Posterior vena cava (tissue), 2 donors: ENCODE data around the gene ZSCAN22. TPM values are rescaled to one million over a fixed set of nuclear protein-coding genes. Genes with fewer than 3 reads are reported as not detected.
A peak's percentile ranks its signal among the peaks of the same experiment; 100 is the strongest.
"Not testable (repeated sequence)": the region's sequence is repeated elsewhere in the genome, so short reads cannot be mapped to it uniquely, and the experiment has no call there.

Experiments
- DNase-seq: peaks from one replicate; pipeline ENCODE4 v3.0.0-alpha.2; 2020; ENCODE audit warnings: low spot score
- intact Hi-C, 2 donors: fragments of 100-400 bp; cut with DNase I; formaldehyde crosslinking; loops; one replicate each; pipeline versions ENCODE4 v1.14.1 to v1.14.2; 2022 to 2023
- total RNA-seq, 2 donors: library from RNA; stranded (reverse); fragmentation: NEBNext Ultra II Directional; extraction: Animal tissue kit (Norgen Biotek cat#: 25700); gene quantifications; one replicate each; pipeline ENCODE4 v1.2.1, GENCODE V29; 2021
- donor health status: DM: yes; HTN: yes; CAD: no.
- donor health status: DM: yes; HTN: yes; CAD: no.

Gene ZSCAN22
- total RNA-seq, 2 donors from 2014 or later = 2.5 to 2.6 TPM

DNA sequence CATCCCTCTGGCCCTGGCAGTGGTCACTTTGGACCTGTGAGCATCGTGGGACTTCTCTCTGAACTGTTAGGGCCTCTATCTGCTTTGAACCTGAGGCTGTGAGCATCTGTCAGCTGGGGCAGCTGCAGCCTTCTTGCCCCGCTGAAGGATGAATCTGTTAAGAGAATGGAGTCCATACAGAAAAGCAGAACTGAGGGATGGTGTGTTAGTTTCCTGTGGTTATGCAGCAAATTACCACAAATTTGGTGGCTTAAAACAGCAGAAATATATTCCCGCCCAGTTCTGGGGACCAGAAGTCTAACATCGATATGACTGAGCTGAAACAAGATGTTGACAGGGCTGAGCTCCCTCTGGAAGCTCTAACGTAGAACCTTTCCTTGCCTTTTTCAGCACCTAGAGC lies 37.4 kb downstream of the ZSCAN22 start:
- DNase-seq = no peak
- intact Hi-C loops = loop anchor here in 1 of 2 donors (10.0 kb wide), 1 partner anchor 1679 kb away; no protein-coding TSS in a partner anchor

DNA sequence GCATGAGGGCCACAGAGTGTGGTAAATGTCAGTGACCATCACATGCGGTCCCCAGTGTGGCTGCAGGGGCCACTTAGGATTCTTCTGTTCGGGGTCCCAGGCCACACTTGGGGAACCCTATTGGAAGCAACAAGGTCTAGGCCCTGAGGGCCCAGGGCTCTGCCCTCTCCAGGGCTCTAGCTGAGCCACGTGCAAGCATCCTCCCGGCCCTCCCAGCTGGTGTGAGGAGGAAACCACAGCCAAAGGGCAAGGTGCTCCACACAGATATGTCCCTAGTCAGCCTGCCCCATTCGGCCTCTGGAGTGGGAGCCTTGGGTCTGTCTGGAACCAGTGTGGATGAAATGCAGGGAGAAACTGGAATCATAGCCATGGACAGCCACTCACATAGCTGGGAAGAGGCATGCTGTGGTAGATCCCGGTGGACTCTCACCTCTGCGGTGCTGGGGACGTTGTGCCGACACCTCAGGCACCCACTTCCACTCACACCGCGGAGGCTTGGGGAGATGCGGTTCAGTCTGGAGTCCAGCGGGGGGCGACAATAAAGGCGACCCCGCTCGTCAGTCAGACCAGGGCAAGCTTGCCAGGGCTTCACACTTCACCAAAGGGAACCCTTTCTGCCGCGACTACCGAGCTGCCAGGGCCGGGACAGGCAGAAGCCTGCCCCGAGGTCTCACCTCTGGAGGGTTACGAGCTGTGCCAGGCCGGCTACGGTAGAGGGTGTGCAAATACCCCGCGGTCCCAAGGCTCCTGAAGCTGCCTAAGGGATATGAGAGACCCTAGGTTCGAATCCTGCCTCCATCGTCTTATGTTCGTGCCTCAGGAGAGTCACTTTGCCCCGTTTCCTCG lies 40.0 kb downstream of the ZSCAN22 start:
- intact Hi-C loops = loop anchor here in 1 of 2 donors (10.0 kb wide), 1 partner anchor 1682 kb away; no protein-coding TSS in a partner anchor
- DNase-seq = no peak

DNA sequence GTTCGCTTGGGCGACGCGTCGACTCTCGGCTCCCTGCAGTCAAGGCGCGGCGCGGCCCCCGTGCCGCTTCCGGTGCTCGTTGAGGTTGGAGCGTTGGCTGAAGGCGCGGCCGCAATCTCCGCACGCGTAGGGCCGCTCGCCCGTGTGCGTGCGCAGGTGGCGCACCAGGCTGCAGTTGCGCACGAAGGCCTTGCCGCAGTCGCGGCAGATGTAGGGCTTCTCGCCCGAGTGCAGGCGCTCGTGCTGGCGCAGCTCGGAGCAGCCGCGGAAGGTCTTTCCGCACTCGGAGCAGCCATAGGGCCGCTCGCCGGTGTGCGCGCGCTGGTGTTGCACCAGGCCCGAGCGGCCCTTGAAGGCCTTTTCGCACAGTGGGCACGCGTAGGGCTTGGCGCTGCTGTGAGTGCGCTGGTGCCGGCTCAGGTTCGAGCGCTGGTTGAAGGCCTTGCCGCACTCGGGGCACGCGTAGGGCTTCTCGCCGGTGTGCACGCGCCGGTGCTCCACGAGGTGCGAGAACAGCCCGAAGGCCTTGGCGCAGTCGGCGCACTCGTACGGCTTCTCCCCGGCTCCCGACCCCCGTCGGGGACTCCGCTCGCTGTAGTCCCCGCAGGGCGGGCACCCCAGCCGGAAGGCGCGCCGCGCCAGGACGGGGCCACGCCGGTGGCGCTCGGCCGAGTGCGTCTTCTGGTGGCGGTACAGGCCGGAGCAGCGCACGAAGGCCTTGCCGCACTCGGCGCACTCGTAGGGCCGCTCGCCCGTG lies 41.1 kb downstream of the ZSCAN22 start:
- intact Hi-C loops = loop anchor here in 1 of 2 donors (10.0 kb wide), 1 partner anchor 1683 kb away; no protein-coding TSS in a partner anchor
- no peak for DNase-seq

DNA sequence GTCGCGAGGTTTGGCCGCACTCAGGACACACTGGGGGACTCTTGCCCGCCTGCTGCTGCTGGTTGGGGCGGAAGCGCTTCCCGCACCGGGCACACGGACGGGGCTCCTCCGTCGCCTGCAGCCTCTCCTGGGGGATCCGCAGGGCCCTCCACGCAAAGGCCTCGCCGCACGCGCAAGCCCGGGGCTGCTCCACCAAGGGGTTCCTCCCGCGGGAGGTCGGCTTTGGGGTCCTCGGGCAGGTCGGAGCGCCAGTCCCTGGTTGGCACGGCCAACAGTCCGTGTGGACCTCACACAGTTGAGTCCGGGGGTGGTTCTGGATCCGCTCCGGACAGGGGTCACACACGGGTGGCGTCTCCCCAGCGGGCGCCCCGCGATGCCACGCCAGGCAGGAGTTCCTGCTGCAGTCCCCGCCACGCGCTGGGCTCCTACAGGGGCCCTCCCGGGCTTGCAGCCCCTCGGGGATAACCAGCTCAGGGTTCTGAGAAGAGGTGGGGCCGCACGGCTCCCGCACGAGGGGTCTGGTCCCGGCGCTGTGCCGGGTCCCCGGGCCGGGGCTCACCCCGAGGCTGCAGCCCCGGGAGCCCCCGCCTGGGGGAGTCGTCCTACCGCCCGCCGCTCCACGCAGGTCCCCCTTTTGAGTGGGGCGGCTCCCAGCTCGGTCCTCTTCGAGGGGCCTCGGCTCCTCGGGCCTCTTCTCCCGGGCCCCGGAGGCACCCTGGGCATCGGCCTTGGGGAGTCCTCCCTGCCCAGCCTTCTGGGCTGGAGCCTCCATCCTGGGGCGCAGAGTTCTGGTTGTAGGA lies 42.0 kb downstream of the ZSCAN22 start:
- intact Hi-C loops = loop anchor here in 1 of 2 donors (10.0 kb wide), 1 partner anchor 1684 kb away; no protein-coding TSS in a partner anchor
- no peak for DNase-seq

DNA sequence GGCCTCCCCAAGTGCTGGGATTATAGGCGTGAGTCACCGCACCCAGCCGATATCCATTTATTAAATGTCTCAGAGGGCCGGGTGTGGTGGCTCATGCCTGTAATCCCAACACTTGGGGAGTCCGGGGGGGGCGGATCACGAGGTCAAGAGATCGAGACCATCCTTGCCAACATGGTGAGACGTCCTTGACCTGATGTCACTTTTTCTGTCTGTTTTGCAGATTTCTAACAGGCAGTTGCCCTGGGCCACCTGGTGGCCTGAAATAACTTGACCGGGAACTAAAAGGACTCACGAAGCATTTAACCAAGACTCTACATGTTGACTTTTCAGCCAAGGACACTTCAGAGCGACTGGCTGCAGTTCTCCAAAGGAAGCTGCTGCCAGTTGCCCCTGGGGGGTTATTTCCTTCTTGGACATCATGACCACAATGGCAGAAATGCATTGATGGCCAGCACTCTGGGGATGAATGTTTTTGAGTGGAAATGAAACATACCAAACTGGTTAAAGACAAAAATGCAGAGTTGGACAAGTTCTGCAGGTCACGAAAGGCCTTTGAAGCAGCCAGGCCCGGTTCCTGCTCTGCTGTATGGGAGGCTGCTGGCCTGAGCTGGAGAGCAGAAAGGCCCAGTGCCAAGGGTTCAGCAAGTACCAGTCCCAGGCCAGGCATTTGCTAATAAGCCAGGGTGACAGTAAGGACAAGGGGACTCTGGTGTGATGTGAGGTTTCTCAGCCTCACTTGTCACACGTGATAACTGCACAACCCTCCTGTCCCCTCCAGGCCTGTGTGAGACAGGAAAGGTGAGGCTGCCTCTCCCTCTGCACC lies 45.7 kb downstream of the ZSCAN22 start:
- peak; percentile 47 for DNase-seq
- intact Hi-C loops = no loop called here

DNA sequence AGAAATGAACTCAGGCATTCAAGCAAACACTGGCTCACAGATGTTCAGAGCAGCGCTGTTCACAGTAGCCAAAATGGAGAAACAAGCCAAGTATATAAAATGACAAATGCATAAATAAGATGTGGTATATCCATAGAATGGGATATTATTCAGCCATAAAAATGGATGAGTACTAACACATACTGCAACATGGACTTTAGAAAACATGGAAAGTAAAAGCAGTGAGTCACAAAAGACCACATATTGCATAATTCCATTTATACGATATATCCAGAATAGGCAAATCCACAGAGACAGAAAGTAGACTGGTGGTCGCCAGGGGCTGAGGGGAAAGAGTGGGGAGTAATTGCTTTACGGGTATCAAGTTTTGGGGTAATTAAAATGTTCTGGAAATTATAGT lies 47.4 kb downstream of the ZSCAN22 start:
- DNase-seq = no peak
- intact Hi-C loops = no loop called here

DNA sequence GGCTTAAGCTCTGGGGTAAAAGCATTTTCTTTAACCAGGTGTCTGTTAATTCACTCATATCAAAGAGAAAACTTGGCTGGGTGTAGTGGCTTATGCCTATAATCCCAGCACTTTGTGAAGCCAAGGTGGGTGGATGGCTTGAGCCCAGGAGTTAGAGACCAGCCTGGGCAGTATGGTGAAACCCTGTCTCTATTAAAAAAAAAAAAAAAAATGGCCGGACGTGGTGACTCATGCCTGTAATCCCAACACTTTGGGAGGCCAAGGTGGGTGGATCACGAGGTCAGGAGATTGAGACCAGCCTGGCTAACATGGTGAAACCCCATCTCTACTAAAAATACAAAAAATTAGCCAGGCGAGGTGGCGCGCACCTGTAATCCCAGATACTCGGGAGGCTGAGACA lies 49.9 kb downstream of the ZSCAN22 start:
- intact Hi-C loops, DNase-seq: not testable (repeated sequence)

DNA sequence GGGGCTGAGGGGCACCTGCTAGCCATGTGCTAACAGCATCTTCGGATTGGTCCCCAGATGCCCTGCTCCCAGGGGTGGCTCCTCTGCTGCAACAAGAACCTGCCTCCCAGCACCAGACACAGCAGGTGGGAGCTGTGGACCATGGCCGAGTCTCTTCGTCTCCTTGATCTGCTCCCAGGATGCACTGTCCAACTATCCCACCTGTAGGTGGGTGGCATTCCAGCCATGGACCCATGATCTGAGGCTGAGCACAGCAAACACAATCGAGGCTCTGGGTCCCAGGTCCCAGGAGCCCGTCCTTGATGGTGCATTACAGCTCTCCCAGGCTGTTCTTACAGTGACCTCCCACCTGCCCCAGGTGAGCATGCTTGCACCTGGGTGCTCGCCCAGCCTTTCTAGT lies 52.5 kb downstream of the ZSCAN22 start:
- DNase-seq = no peak
- intact Hi-C loops = no loop called here

DNA sequence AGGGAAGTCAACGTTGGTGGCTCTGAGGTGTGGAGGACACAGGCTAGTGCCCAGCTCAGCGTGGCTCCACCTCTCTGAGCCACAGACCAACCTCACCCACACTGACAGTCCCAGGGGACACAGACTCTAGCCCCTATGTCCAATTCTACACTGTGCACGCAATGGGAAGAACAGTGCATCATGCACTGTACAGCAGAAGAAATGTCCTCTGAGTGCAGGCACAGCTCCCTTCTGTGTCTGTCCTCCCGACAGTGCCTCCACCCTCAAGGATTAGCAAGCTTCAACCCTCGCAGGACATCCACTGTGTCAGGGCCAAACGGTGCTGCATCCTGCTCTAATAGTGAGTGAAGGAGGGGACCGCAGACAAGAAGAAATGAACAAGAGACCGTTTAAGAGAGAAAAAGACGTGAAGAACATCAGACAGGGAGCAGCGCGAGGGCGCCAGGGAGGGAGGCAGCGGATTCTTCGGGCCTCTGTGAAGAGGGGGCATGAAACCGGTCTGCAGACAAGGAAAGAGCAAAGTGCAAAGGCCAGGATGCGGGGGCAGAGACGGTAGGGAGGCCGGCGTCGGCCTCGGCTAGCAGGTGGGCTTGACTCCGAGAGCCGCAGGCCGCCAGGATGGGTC lies 53.4 kb downstream of the ZSCAN22 start:
- intact Hi-C loops = no loop called here
- DNase-seq = no peak

DNA sequence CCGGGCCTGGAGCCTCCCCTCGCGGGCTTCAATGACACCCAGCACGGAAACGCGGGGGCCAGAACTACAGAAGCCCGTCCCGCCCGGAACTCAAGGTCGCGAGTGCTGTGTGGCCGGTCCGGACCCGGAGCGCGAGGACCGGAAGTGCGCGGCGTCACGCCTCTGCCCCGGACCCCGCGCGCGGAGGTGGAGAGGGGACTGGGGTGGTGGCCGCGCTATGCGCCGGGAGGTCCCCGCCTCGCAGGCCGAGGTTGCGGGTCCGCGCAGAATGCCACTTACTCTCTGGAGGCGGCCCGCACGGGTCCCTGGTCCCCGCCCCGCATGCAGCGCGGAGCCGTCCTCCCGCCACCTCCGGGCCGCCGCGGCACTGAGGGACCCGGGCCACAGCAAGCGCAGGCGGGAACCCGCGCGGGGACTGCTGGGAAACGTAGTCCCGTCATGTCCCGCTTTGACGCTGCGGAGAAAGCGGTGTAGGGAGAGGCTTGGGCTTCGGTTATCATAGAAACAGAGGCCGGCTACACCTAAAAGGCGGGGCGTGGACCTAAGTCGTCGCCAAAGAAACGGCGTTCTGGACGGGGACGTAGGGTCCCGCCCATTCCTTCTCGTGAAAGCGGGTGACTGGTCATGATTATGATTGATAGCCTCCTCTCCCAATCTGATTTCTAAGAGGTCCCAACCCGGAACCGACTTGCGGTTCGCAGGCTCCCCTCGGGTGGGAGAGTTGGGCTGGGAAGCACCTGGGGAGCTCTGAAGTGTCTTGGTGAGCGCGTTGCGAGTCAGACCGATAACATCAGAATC lies 54.1 kb downstream of the ZSCAN22 start, which contains the start of gene ZNF837:
TSS of gene ZNF837 (minus strand) at position 369 of the 798 bp plus-strand sequence. CDS start 11,698 bp downstream, outside the sequence.
- DNase-seq = peak; percentile 99

DNA sequence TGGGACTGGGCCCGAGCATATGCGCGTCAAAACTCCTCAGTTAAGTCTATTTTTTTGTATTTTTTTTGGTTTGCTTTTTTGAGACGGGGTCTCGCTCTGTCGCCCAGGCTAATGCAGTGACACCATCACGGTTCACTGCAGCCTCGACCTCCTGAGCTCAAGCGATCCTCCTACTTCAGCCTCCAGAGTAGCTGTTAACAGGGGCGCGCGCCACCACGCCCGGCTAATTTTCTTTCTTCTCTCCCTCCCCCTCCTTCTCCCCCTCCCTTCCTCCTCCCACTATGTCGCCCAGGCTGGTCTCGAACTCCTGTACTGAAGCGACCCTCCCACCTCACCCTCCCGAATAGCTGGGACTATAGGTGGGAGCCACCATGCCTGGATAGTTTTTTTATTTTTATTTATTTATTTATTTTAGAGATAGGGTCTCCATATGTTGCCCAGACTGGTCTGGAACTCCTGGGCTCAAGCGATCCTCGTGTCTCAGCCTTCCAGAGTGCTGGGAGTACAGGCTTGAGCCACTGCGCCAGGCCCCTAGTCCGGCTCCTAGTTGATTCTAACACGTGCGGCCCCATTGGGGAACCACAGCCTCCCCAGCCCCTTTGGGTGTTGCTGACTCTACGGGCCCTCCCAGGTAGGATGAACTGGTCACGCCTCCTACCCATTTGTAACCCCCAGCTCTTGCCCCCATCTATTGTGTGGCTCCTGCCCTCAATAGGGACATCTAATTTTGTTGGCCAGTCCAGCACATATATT lies 54.8 kb downstream of the ZSCAN22 start:
- DNase-seq = peak; percentile 76
- intact Hi-C loops = no loop called here

More for the DNA sequence above, 54.1 kb downstream of the ZSCAN22 start, which contains the start of gene ZNF837:
- intact Hi-C loops = no loop called here

DNA sequence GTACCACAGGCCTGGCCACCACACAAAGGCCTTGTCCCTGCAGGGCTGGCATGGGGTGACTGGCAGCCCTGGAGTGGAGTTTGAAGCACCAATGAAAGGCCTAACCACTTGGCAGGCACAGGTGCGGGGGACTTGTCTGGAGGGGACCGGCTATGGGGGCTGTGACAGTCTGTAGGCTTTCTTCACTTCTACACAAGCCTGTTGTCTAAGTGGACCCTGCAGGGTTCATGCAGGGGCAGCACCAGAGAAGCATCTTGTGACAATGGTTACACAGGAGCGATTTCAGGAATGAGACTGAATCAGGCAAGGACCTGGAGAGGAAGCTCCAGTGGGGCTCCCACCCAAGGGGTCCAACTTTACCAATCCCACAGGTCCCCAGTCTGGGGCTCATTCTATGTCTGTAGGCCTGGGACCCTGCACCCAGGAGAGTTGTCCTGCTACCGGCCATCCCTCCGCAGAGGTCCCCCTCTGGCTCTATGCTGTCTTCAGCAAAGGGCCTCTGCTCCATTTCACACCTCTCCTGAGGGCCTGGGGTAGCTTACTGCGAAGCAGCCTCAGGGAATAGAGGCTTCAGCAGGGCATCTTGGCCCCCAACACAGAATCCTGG lies 56.3 kb downstream of the ZSCAN22 start:
- no peak for DNase-seq
- intact Hi-C loops = no loop called here

DNA sequence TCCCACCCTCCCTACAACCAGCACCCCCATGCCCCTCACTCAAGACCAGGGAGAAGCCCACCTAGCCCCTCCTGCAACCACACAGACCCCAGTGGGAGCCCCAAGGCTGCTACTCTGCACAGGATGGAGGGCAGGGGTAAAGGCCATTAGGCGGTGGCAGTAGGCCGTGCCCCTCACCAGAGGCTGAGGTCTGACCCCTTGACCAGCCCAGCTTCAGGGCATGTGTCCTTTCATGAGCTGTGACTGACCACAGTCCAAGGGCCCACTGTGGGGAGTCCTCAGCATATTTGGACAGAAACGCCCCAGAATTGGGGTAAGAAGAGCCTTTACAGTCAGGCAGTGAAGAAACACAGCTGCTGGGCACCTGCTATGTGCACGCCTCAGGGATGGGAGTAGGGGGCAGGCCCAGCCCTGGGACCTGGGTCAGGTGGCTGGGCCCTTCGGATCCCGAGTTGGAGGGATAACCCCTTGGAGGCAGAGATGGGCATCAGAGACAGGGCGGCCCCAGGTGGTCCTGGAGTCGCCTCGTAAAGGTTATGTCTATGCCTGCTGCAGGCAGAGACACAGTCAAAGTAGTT lies 58.6 kb downstream of the ZSCAN22 start:
- peak; percentile 74 for DNase-seq
- intact Hi-C loops = no loop called here

DNA sequence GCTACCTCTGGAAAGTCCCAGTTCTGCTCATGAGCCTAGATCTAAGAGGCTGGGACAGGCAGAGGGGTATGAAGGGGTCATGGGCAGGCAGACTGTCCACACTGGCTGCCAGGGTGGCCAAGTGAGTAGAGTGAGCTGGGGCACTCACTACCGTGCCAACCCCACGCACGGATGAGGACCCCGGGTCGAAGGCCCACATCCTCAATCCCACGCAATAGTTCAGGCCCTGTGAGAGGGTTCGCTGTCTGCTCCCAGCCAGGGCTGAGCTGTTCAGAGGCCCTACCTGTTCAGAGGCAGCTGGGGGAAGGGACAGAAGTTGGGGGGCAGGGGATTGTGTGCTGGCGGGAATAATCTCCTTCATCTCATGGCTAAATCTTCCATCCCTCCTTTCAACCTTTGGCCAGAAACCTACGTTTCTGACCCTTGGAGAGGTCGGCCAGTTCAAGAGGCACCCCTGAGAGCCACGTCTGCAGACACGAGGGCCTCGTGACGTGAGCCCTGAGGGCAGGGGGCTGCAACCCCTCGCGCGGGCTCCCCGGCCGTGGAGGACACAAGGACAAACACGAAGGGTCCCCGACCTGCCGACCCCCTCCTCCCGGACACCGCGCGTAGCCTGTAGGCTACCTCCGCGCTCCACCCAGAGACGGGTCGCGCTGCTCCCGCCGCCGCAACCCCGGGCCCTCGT lies 59.2 kb downstream of the ZSCAN22 start:
- intact Hi-C loops = no loop called here
- DNase-seq = peak; percentile 82
